ENCODE measurements around the gene TSPAN15.

The TSPAN15 gene

DNA sequence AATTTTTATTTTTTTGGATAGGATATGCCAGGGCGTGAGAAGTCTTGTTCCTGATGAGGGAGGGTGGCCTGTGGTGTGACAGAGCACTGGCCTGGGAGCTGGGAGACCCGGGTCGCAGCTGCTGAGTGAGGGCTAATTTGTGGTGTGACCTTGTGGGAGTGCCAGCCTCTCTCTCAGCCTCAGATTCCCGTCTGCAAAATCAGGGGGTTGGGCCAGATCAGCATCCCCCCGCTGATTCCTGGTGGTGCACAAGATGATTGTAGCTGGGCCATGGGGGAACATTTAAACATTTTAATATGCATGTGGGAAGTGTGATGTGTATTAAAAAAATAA lies 14.9 kb downstream of the TSPAN15 start:
- DNase-seq (ENCODE audit: low read depth) = no peak

DNA sequence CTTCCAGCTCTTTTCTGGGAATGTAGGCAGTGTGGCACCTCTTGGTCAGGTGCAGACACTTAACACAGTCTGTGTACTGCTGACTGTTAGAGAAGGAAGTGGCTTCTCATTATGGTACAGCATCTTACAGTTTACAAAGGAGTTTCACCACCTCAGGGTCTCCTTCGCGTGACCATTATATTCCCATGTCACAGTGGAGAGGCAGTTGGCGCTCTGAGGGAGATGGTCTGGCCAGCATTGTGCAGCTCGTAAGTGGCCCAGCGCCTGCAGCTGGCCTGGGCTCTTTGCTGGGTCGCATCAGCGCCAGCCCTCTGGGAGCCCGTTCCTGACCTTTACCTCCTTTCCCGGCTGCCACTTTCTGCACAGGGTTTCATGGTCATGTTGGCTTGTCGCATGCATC lies 15.4 kb downstream of the TSPAN15 start:
- DNase-seq (ENCODE audit: low read depth) = no peak

DNA sequence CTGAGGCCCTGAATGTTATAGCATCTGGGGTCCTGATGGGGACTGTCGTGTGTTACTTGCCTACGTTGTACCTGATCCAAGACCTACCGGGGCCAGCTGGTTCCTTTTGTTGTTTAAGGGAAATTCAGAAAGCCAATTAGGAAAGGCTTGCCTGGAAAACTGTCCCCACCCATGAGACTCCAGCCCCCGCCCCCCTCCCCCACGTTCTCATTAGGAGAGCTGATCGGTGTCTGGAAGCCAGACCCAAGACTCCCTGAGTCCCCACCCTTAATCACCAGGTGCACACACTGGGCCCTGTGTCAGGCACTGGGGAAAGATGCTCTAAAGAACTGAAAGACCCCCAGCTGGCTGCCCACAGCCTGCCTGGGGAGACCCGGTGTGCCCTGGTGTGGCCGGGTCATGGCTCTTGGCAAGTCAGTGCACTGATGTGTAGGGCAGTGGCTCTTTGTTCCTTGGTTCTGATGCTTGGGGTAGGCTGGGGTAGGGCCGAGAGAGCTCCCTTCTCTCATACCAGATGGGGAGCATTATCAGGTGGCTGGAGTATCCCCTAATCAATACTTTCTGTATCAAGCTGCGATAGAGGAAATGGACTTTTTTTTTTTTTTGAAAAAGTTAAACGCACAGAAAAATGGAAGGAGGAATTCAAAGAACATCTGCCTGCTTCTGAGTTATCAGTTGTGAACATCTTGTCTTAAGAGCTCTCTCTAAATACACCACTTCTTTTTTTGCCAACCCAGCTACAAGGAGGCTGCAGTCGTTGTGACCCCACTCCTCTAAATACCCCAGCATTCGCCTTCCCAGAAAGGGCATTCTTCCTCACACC lies 16.9 kb downstream of the TSPAN15 start:
- no peak for DNase-seq (ENCODE audit: low read depth)

DNA sequence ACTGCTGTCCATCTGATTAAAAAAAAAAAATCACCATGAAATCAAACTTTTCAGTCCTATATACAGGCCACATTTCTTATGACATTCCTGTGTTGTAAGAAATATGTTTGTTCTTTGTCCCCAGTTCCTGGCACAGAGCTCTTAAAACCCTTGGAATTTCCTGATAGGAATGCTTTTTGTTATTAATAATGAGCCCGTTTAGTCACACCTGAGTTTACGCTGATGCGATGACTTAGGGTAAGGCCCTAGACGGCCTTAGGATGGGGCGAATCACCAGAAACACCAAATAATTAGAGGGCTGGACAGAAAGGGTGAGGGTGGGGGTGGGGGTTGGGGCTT lies 17.5 kb downstream of the TSPAN15 start:
- DNase-seq (ENCODE audit: low read depth) = no peak

DNA sequence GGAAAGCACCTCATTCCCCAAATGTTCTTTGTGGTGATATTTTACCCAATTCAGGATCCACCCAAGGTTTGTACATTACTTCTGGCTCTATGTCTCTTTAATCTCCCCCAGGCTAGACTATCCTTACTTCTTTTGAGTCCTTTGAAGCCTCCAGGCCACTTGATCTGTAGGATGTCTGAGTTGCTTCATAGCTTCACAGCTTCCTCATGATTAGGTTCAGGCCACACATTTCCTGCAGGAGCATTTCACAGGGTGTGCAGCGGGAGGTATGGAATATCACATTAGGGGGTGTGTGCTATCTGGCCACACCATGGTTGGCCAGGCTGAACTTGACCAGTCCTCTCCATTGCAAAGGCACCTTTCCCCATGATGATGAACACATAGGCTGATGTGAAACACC lies 18.7 kb downstream of the TSPAN15 start:
- no peak for DNase-seq (ENCODE audit: low read depth)

DNA sequence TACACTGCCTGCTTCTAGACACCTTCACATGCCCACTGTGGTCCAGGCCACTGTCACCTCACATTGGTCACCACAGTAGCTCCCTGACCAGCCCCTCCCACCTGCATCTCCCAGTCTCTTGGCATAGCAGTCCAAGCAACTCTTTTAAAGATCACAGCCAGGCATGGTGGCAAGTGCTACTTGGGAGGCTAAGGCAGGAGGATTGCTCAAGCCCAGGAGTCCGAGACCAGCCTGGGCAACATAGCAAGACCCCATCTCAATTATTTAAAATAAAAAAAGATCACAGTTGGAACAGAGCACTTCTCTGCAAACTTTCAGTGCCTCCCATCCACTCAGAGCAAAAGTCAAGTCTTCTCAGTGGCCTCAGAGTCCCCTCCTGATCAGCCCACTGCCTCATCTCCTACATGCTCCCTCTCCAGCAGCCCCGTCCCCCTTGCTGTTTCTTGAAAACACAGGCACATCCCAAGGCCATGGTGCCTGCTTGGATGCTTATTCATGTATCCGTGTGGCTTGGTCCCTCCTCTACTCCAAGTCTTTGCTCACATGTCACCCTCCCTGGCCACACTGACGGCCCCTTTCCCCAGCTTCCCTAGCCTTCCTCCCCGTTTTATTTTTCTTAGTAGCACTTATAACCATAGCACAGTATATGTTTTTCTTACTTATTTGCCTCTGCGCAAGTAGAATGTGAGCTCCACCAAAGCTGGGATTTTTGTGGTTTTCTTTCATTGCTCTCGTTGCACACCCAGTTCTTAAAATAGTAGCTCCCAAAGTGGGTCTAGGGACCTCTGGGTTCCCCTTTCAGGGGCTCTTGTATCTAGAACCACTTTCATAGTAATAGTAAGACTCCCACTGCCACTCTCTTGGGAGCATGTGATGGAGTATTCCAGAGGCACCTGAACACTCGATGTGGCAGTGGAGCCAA lies 19.5 kb downstream of the TSPAN15 start:
- DNase-seq (ENCODE audit: low read depth) = no peak

DNA sequence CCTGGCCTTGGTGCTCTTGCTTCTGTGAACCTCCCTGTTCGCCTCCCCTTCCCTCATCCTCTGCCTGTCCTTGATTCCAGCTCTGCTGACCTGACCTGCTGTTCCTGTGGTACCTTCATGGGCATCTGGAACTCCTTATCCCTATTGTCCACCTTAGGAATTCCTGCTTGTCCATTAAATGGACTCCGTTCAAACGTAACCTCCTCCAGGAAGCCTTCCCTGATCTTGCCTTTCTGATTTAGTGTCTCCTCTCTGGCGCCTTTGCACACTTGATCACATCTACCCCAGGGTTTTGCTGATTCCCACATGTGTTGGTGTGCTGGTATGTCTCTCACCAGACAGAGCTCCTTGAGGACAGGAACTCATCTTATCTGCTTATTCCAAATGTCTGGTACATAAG lies 20.9 kb downstream of the TSPAN15 start:
- no peak for DNase-seq (ENCODE audit: low read depth)

DNA sequence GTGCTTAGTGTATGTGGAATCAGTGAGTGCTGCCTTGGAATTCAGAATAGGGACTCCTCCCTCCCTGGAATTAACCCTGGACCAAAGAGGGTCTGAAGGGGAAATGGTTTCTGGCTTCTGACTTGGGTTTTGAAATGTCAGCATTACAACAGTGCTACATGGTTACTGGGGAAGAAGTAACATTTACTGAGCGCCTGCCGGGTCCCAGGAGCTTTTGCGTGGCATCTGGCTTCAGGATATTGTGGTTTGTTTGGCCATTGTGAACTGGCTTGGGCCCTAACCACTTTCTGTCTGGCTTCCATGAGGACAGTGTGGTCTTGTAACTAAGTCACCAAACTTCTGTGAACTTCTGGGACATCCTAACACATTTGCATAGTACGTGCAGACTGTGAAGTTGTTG lies 21.3 kb downstream of the TSPAN15 start:
- no peak for DNase-seq (ENCODE audit: low read depth)

DNA sequence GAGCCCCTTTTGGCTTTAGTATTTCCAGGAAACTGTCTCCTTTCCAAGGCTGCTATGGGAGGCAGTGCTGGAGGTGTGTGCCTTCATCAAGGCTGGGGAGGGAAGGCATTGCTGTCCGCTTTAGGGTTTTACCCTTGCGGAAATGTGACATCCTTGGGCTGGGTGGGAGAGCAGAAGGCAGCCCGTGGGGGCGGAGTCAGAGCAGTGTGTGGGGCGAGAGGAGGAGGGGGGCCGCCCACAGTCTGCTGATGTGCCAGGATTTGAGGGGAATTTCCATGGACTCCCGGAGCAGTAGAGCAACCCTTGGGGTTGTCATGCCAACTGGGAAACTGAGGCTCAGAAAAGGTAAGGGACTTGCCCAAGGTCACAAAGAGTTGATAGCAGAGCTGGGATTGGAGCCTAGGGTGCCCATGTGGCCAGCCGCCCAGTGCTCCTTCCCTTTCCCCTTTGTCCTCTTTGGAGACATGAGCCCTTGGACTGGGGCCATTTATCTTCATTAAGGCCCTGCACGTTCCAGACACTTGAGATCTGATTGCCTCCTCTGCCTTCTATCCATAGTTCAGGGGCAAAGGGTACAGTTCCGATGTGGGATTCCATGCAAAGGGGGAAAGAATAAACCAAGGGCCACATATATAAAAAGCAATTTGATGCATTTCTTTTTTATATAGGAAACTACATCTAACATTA lies 22.2 kb downstream of the TSPAN15 start:
- no peak for DNase-seq (ENCODE audit: low read depth)

DNA sequence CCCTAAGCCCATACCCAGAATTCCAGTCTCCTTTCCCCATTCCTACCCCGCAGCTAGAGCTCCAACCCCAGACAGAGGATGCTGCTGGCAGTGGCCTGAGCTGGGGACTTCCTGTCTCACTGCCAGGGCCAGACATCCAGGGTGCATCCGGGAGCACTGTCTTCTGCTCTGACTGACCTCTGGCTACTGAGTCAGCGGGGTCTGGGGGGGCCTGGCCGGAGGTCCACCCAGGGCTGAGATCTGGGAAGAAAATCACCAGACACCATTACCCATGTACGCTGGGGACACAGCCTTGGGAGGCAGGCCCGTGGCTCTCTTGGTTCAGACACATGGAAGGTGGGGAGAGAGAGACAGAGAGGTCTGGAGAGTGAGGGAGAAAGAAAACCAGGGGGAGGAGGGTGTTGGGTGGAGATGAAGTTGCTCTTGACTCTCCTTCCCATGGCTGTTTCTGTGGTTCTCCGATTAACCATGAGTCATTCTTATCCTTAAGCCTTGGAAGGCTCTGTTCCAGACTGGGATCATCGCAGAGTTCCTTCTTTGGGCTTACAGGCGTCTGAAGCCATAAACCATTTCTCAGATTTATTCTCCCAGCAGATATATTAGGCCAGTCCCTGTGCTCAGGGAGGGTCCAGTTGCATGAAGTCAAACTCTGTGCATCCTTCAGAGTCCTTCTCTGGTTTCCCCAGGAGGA lies 23.6 kb downstream of the TSPAN15 start:
- peak; percentile 47 for DNase-seq (ENCODE audit: low read depth)

DNA sequence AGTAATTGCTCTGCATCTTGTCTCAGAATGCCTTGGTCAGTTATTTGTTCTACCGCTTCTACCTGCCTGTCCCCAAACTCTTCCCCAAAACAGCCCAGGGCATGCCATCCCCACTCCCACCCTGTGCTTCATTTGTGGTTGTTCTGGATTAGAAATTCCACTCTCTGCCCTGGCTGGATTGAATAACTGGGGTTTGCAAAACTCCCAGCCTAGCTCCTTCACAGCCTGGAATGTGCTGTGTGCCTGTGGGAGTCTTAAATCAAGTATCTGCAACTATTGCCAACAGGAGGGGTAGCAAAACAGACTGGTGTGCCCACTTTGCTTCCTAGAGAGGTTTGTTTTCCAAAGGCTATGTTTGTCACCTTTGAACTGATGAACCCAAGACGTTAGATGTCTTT lies 24.2 kb downstream of the TSPAN15 start:
- DNase-seq (ENCODE audit: low read depth) = no peak

DNA sequence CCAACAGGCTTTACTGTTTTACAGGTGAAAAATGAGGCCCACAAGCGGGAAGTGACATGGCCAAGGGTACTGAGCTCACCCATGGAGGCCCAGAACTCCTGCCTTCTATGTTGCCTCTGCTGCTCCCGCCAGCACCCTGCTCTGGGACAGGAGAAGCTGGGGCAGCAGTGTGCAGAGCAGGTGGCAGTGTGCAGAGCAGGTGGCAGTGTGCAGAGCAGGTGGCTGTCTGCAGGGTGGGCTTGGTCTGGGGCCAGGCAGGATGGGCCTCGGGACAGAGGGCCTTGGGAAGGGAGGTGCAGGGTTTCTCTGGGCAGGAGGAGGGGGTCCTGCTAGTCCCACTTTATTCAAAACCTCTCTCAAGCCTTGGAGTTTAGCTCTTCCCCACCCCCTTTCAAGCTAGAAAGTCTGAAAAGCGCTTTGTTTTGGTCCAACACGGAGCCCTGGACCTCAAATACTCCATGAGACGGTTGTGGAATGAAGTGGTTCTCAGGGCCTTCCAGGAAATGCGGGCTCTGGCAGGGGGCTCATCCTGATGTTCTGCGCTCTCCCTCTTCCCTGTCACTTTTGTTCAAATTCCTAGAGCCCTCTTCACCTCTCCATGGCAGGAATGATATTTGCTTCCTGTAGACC lies 26.8 kb downstream of the TSPAN15 start:
- no peak for DNase-seq (ENCODE audit: low read depth)

DNA sequence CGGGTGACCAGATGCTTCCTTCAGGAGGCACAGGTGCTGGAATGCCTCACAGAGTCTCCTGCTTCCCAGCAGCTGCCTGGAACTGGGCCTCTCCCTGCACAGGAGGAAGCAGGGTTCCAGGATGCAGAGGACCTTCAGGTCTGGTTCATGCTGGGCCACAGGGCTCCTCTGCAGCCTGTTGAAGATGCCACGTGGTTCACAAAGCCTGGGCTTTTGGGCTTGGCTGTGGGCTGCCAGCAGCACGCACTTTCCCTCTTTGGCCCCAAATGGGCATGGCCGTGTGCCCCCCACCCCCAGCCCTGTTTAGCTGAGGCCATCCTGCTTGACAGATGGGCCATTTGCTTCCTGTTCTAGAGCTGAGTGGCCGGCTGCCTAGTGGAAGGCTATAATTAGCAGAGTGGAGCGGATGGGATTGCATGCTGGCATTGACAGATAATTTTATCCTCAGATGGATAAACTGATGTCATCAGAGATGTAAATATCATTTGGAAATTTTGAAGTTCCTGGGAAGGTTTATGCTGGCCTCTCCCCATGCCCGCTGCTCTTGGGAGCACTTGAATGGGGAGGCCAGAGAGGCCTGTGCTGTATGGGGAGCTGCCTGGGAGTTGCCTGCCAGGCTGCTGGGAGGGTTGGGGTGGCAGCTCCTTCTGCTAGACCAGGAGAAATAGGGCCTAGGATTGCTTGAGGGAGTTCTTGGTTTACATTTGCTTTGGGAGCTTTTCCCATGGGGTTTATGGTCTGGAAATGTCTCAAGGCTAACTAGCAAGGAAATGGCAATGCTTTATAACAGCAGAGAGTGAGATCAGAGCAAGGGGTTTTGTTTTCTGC lies 28.2 kb downstream of the TSPAN15 start:
- no peak for DNase-seq (ENCODE audit: low read depth)

DNA sequence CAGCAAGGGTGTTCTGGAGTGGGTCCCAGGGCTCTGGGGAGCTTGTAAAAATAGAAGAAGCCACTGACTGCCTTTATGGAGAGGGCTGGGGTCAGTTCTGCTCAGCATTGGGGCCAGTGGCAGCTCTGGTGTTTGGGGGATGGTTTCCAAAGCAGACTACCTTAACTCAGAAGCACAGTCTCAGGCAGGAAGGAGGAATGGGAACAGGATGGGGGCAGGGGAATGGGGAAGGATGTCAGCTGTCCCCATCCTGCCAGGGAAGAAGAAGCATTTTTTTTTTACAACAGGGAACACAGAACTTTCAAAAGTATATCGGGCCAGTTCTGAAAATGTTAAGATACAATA lies 28.8 kb downstream of the TSPAN15 start:
- DNase-seq (ENCODE audit: low read depth) = no peak

DNA sequence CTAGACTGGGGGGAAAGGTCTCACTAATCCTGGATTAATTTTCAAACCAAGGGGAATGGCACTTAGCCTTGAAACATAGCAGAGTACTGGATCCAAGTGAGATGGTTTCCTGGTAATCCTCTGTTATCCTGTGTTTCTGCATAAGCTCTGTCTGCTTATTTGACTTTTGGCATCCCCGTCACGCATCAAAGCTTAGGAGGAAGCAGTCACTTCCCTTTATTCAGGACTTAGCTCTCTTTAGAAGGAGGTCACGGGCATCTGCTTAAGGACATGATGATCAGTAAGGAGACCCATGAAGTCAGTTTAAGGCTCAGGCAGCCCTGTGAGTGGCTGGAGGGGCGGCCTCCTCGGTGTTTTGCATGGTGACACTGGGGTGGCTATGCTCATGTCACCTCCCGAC lies 30.0 kb downstream of the TSPAN15 start:
- DNase-seq (ENCODE audit: low read depth) = no peak

DNA sequence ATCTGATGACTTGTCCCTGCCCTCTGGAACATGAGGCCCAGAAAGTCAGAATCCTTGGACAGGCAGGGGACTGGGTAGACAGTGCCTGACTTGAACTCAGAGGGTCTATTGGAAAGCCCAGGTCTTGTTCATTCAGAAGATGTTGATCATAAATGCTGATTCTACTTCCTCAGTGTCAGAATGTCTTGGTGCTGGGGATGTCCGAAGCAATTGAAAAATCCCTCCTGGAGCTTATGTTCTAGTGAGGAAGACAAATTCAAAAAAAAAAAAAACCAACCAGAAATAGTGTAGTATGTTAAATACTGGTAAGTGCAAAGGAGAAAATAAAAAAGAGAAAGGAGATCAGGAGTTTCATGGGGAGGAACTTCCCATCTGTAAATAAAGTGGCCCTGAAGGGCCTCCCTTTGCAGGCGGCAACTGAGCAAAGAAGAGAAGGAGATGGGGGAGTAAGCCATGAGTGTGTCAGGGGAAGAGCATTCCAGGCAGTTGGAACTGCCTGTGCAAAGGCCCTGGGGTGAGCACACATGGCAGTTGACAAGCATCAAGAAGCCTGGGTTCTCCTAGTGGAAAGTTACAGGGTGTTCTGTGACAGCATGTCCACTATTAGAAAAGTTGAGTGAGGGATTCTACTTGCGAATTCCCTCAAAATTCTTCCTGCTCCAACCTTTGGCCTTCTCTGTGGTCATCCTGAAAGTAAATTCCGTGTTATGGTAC lies 30.7 kb downstream of the TSPAN15 start:
- DNase-seq (ENCODE audit: low read depth) = no peak

DNA sequence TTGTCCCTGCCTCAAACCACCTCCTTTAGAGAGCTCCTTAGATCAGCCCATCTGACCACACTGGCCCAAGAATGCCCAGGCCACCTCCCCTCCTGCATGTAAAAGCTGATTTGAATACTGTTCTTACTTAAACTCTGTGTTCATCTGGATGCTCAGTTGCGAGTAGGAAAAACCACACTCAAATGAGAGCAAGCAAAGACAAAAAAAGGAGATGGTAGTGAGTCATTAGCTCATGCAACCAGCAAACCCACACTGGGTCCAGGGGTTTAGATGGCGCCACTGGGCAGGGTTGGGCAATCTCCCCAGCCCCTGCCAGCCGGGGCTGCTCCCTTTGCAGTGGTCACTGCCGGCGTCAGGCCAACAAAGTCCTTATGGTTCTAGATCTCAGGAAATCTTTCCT lies 32.7 kb downstream of the TSPAN15 start:
- no peak for DNase-seq (ENCODE audit: low read depth)

DNA sequence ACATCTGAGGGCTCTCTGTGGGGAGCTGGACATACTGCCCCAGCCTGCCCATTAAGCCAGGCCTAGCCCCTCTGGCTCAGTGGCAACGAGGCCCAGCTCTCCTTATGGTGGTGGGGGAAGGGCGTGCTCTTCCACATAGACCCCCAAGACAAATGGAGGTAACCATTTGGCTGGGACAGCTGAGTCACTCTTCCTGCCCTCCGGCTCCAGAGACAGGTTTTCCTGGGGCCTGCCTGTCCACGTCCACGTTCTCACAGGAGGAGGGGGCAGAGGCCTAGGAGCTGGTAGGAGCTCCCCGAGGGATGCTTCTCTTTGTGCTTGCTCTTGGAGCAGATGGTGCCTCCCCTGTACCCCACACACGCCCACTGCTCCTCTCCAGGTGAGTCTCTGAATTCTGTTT lies 33.5 kb downstream of the TSPAN15 start:
- DNase-seq (ENCODE audit: low read depth) = no peak

DNA sequence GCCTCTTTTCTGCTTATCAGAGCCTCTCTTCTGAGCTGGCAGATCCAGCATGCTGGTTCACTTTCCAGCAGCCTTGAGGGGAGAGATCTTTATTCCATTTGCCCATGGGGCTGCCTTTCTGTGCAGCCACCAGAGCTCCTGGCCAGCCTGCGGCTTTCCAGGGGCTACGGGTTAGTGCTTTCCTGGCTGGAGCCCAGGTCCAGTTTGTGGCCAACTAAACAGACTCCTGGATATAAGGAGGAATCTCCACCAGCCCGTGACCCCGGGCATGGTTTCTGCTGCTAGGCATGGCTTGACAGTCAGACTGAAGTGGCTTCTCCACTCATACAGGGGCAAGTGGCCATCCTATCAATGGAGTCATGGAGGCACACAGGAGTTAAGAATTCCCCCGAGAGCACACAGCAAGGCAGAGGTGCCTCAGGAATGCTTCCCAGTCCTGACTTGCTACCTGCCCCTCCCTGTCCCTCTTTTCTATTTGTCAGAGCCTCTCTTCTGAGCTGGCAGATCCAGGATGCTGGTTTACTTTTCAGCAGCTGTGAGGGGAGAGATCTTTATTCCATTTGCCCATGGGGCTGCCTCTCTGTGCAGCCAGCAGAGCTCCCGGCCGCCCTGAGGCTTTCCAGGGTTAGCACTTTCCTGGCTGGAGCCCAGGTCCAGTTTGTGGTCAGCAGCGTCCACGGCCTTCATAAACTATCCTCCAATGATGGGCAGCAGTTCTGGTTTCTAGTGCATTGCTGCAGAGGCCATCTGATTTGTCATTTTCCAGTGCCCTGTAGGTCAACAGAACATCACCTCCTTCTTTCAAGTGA lies 35.9 kb downstream of the TSPAN15 start:
- no peak for DNase-seq (ENCODE audit: low read depth)
